GM23248 (cell line): ENCODE data around the gene ELF4. TPM values are rescaled to one million over a fixed set of nuclear protein-coding genes. Genes with fewer than 3 reads are reported as not detected.

Experiments
- DNase-seq: peaks from one replicate; pipeline ENCODE4 v3.0.0-alpha.2; 2015
- H2AFZ ChIP-seq: fragments of 200-600 bp; sonication (generic); 2 replicates; pipeline ENCODE4 v1.6.1; 2016; ENCODE audit warnings: antibody characterized with exemption
- H3F3A ChIP-seq: fragments of 200-600 bp; sonication (generic); 2 replicates; pipeline ENCODE4 v1.6.1; 2016; ENCODE audit warnings: mild to moderate bottlenecking, antibody characterized with exemption, mixed run types; ENCODE audit not compliant: insufficient read depth
- H3K27ac ChIP-seq: fragments of 200-600 bp; sonication (generic); 2 replicates; pipeline ENCODE4 v1.5.1; 2016; ENCODE audit warnings: mild to moderate bottlenecking
- H3K27me3 ChIP-seq: fragments of 200-600 bp; sonication (generic); replicated peaks from 2 replicates; pipeline ENCODE4 v1.6.1; 2016; ENCODE audit warnings: mild to moderate bottlenecking; ENCODE audit not compliant: insufficient read depth
- H3K36me3 ChIP-seq: fragments of 200-600 bp; sonication (generic); 2 replicates; pipeline ENCODE4 v1.6.1; 2016; ENCODE audit warnings: low read depth, mild to moderate bottlenecking
- H3K4me1 ChIP-seq: fragments of 200-600 bp; sonication (generic); 2 replicates; pipeline ENCODE4 v1.6.1; 2016; ENCODE audit warnings: mild to moderate bottlenecking; ENCODE audit not compliant: insufficient read depth
- H3K4me2 ChIP-seq: fragments of 200-600 bp; sonication (generic); one replicate; pipeline ENCODE4 v1.6.1; 2016; ENCODE audit warnings: mild to moderate bottlenecking; ENCODE audit not compliant: unreplicated experiment
- H3K4me3 ChIP-seq: fragments of 200-600 bp; sonication (generic); 2 replicates; pipeline ENCODE4 v1.5.1; 2016; ENCODE audit warnings: mild to moderate bottlenecking
- H3K79me2 ChIP-seq: fragments of 200-600 bp; sonication (generic); 2 replicates; pipeline ENCODE4 v1.6.1; 2016; ENCODE audit warnings: mild to moderate bottlenecking; ENCODE audit not compliant: insufficient read depth
- H3K9ac ChIP-seq: fragments of 200-600 bp; sonication (generic); 2 replicates; pipeline ENCODE4 v1.6.1; 2016; ENCODE audit warnings: mild to moderate bottlenecking
- H3K9me2 ChIP-seq: fragments of 200-600 bp; sonication (generic); 2 replicates; pipeline ENCODE4 v1.6.1; 2016; ENCODE audit warnings: mixed run types, mild to moderate bottlenecking, moderate library complexity; ENCODE audit not compliant: insufficient read depth
- H3K9me3 ChIP-seq: fragments of 200-600 bp; sonication (generic); one replicate; pipeline ENCODE4 v1.6.1; 2017; ENCODE audit warnings: low read depth
- H4K20me1 ChIP-seq: fragments of 200-600 bp; sonication (generic); 2 replicates; pipeline ENCODE4 v1.6.0; 2016; ENCODE audit not compliant: insufficient read depth
- EZH2 ChIP-seq: fragments of 200-600 bp; sonication (generic); IDR thresholded peaks from 2 replicates; pipeline ENCODE4 v1.6.1; 2018; ENCODE audit warnings: antibody characterized with exemption, mild to moderate bottlenecking; ENCODE audit not compliant: insufficient read depth, poor library complexity, severe bottlenecking
- EZH2phosphoT487 ChIP-seq: fragments of 200-600 bp; sonication (generic); IDR thresholded peaks from 2 replicates; pipeline ENCODE4 v1.6.1; 2018; ENCODE audit warnings: antibody characterized with exemption, moderate library complexity, mild to moderate bottlenecking, low read depth; ENCODE audit not compliant: insufficient read depth
- WGBS, 2 experiments: methylation state at CpG; one replicate each; pipeline ENCODE4 v1.1.6; 2015 to 2017; ENCODE audit warnings: low lambda C conversion rate in 2 of 2, low coverage in 1 of 2; ENCODE audit errors: missing lambda C conversion rate in 2 of 2; 5-methylcytosine and 5-hydroxymethylcytosine counted together
- in situ Hi-C: fragments of 300-500 bp; cut with MboI; formaldehyde crosslinking; loops from 2 replicates; pipeline ENCODE4 v1.15.0; 2020
- polyA plus RNA-seq: library from polyadenylated mRNA; unstranded; fragments of >200 nt; fragmentation: Nextera tagmentation; extraction: Ambion mirVana; gene quantifications from 2 replicates; pipeline ENCODE4 v1.2.1, GENCODE V29; 2016
- total RNA-seq: library from RNA; depleted of rRNA; stranded (reverse); fragments of >200 nt; shearing (Covaris generic); gene quantifications from 2 replicates; pipeline ENCODE4 v1.2.3, GENCODE V29; 2014

Gene ELF4
- total and polyA plus RNA-seq, 2 experiments from 2014 or later: 9.4 to 16.5 TPM

DNA sequence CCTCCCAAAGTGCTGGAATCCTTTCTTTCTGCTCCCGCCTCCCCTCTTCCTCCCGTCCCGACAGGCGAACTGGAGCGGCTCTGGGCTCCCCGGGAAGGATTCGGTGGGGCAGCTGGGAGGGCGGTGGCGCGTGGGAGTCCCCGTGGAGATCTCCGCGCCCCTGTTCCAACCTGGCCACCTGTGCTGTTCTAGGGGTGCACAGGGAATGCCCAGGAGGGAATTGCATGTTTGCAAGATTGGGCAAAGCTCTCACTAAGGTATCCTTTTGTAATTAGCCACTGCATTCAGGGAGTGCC, 11.2 kb upstream of the ELF4 start:
- Histone ChIP-seq H3K4me1 (peaks cover 20% of the 10 kb centered on the region), H3K9ac (peak overlapping the region; percentile 76), H3K4me2 (peak overlapping the region; percentile 80), H3K4me3 (peak overlapping the region; percentile 65), H3K9me3 (no peaks in the 10 kb centered on the region), H3K9me2 (no peaks in the 10 kb centered on the region), H3K36me3 (no peaks in the 10 kb centered on the region), H3K27ac (peak overlapping the region; percentile 75), H3K79me2 (no peaks in the 10 kb centered on the region), H2AFZ (peak overlapping the region; percentile 63), H3K27me3 (no peaks in the 10 kb centered on the region), H3F3A (peaks cover 17% of the 10 kb centered on the region; the same call in 1 of the 2 replicates), H4K20me1 (no peaks in the 10 kb centered on the region)
- in situ Hi-C loops: no loop called here
- WGBS, 2 experiments: 73 to 80% methylated on average over 1 to 3 of the region's 13 CpGs
- no peak for DNase-seq
- no peak for TF ChIP-seq EZH2
- TF ChIP-seq EZH2phosphoT487: no peak

GRCh38 chrX:130120746-130121504, 10.6 kb upstream of the ELF4 start:
- Histone ChIP-seq H3F3A (peaks cover 17% of the 10 kb centered on the region; the same call in 1 of the 2 replicates), H3K4me2 (peak overlapping the region; percentile 80), H3K27me3 (no peaks in the 10 kb centered on the region), H3K9me2 (no peaks in the 10 kb centered on the region), H3K4me3 (peak overlapping the region; percentile 65), H3K79me2 (no peaks in the 10 kb centered on the region), H3K4me1 (peaks cover 20% of the 10 kb centered on the region), H4K20me1 (no peaks in the 10 kb centered on the region), H3K9me3 (no peaks in the 10 kb centered on the region), H3K27ac (peak overlapping the region; percentile 75), H2AFZ (peak overlapping the region; percentile 63), H3K9ac (peak overlapping the region; percentile 76), H3K36me3 (no peaks in the 10 kb centered on the region)
- peak; percentile 90 for DNase-seq
- TF ChIP-seq EZH2: no peak
- no peak for TF ChIP-seq EZH2phosphoT487
- in situ Hi-C loops: no loop called here
- WGBS, 2 experiments: 2 to 4% methylated on average over 15 to 50 of the region's 58 CpGs

- Histone ChIP-seq H2AFZ (peak overlapping the region; percentile 63), H3K9ac (peak overlapping the region; percentile 76), H3F3A (peaks cover 17% of the 10 kb centered on the region; the same call in 1 of the 2 replicates), H3K4me3 (peak overlapping the region; percentile 65), H3K9me3 (no peaks in the 10 kb centered on the region), H3K9me2 (no peaks in the 10 kb centered on the region), H4K20me1 (no peaks in the 10 kb centered on the region), H3K27me3 (no peaks in the 10 kb centered on the region), H3K79me2 (no peaks in the 10 kb centered on the region), H3K4me1 (peaks cover 20% of the 10 kb centered on the region), H3K4me2 (peak overlapping the region; percentile 80), H3K27ac (peak overlapping the region; percentile 75), H3K36me3 (no peaks in the 10 kb centered on the region)
- DNase-seq: peak; percentile 45
- in situ Hi-C loops: no loop called here
- WGBS, 2 experiments: 25 to 28% methylated on average over 15 to 17 of the region's 28 CpGs
- TF ChIP-seq EZH2phosphoT487: no peak
- TF ChIP-seq EZH2: no peak
These were observed 10.0 kb upstream of the ELF4 start for GRCh38 chrX:130120321-130120731.

DNA sequence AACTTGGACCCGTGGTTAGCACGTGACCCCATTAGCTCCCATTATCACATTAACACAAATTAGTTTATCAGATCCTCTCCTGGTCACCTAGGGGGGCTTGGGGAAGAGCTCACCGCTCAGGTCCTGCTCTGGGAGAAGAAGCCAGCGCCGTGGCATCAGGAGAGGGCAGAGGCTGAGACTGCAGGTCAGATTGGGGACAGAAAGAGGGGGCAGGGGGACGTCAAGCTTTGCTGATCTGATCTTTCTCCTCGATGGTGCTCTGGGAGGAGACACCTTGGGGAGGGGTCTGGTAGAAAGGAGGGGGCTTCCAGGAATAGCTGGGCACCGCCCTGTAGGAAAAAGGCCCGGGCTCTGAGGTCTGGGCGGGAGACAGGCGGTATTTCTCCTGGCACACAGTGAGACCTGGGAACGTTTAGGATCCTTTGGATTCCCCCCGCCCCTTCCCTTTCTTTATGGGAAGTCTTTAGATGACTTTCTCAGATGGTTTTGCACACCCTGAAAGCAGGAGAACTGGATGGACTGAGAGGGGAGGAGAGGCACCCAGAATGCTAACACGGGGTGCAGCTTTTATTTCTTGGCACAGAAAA, 9.1 kb upstream of the ELF4 start:
- Histone ChIP-seq H3K79me2 (no peaks in the 10 kb centered on the region), H3K27ac (peak overlapping the region; percentile 75), H3K9me2 (no peaks in the 10 kb centered on the region), H2AFZ (peak overlapping the region; percentile 33; the same call in 1 of the 2 replicates), H3K9ac (peak overlapping the region; percentile 76), H3K36me3 (no peaks in the 10 kb centered on the region), H3K27me3 (no peaks in the 10 kb centered on the region), H3K4me1 (peaks cover 20% of the 10 kb centered on the region), H3F3A (peaks cover 17% of the 10 kb centered on the region; the same call in 1 of the 2 replicates), H4K20me1 (no peaks in the 10 kb centered on the region), H3K4me3 (peak overlapping the region; percentile 51), H3K9me3 (no peaks in the 10 kb centered on the region), H3K4me2 (peak overlapping the region; percentile 76)
- TF ChIP-seq EZH2phosphoT487: no peak
- TF ChIP-seq EZH2: no peak
- in situ Hi-C loops: no loop called here
- 22 to 32% methylated on average over 11 to 14 of the region's 14 CpGs for WGBS, 2 experiments
- peak; percentile 19 for DNase-seq
